Stimulated activated CD4-positive, alpha-beta T cell treated with anti-CD3 and anti-CD28 coated beads, Interleukin-15, amount 100 ng/mL, for 48 hours (primary cell): Measurements from ENCODE around the gene UBE3B.
"Not testable (repeated sequence)": the region's sequence is repeated elsewhere in the genome, so short reads cannot be mapped to it uniquely, and the experiment has no call there.

Source experiments
- DNase-seq, 2 donors: peaks; one replicate each; pipeline ENCODE4 v3.0.0-alpha.2; 2020; ENCODE audit warnings: low read depth in 2 of 2

UBE3B gene

GRCh38 chr12:109477185-109477962 is at the start of gene UBE3B, which contains the start of gene KCTD10:
TSS of gene UBE3B (plus strand) at chr12:109477634. CDS start at chr12:109483552, 5,918 bp downstream.
TSS of gene KCTD10 (minus strand) at chr12:109477300. CDS start at chr12:109477262, 38 bp downstream.
- DNase-seq: peak; percentile 76 to 79

GRCh38 chr12:109428037-109428629 is 49.3 kb upstream of the UBE3B start:
- peak; percentile 44 to 59 for DNase-seq

- DNase-seq: not testable (repeated sequence)
Measured at GRCh38 chr12:109428804-109429203, 48.6 kb upstream of the UBE3B start.

GRCh38 chr12:109430244-109430643 is 47.2 kb upstream of the UBE3B start:
- no peak for DNase-seq

GRCh38 chr12:109432431-109432830 is 45.0 kb upstream of the UBE3B start:
- DNase-seq: no peak

- peak; percentile 56 to 77 for DNase-seq
Measured at GRCh38 chr12:109432842-109433304, 44.6 kb upstream of the UBE3B start.

- no peak for DNase-seq
Measured at GRCh38 chr12:109433618-109434017, 43.8 kb upstream of the UBE3B start.

GRCh38 chr12:109434582-109434981 is 42.9 kb upstream of the UBE3B start:
- DNase-seq: no peak

GRCh38 chr12:109435428-109436187 is 41.8 kb upstream of the UBE3B start:
- DNase-seq: no peak

- DNase-seq: no peak
Measured at GRCh38 chr12:109436188-109436560, 41.3 kb upstream of the UBE3B start.

- DNase-seq: no peak
Measured at GRCh38 chr12:109439181-109439580, 38.3 kb upstream of the UBE3B start.

- not testable (repeated sequence) for DNase-seq
Measured at GRCh38 chr12:109439951-109440350, 37.5 kb upstream of the UBE3B start.

GRCh38 chr12:109440851-109441490 is 36.5 kb upstream of the UBE3B start:
- DNase-seq: no peak

GRCh38 chr12:109443794-109444193 is 33.6 kb upstream of the UBE3B start:
- no peak for DNase-seq

GRCh38 chr12:109444259-109444658 is 33.2 kb upstream of the UBE3B start:
- no peak for DNase-seq

GRCh38 chr12:109445191-109445609 is 32.2 kb upstream of the UBE3B start:
- no peak for DNase-seq

GRCh38 chr12:109446869-109447268 is 30.6 kb upstream of the UBE3B start:
- no peak for DNase-seq

- no peak for DNase-seq
Measured at GRCh38 chr12:109447482-109447881, 30.0 kb upstream of the UBE3B start.

- DNase-seq: no peak
Measured at GRCh38 chr12:109448272-109448671, 29.2 kb upstream of the UBE3B start.

- no peak for DNase-seq
Measured at GRCh38 chr12:109448707-109449390, 28.6 kb upstream of the UBE3B start.

GRCh38 chr12:109449845-109450532 is 27.4 kb upstream of the UBE3B start:
- no peak for DNase-seq
